NB4 (cell line): ENCODE data around the gene DPH3.

Source experiments
- DNase-seq: peaks from one replicate; pipeline ENCODE4 v3.0.0; 2010; ENCODE audit warnings: low read depth
- H3K4me3 ChIP-seq: one replicate; pipeline ENCODE4 v1.5.1; 2011; ENCODE audit warnings: mild to moderate bottlenecking, low read depth, low read length, moderate library complexity
- CTCF ChIP-seq: IDR thresholded peaks from one replicate; pipeline ENCODE4 v1.5.1; 2012; ENCODE audit warnings: low read depth, low read length
- MAX ChIP-seq: IDR thresholded peaks from 2 replicates; pipeline ENCODE4 v1.6.1; 2011; ENCODE audit warnings: low read depth, low read length
- MYC ChIP-seq: IDR thresholded peaks from 2 replicates; pipeline ENCODE4 v1.6.1; 2011; ENCODE audit warnings: low read depth, low read length
- POLR2A ChIP-seq: IDR thresholded peaks from 2 replicates; pipeline ENCODE4 v1.6.1; 2011; ENCODE audit warnings: mild to moderate bottlenecking; ENCODE audit not compliant: insufficient read length; ENCODE audit errors: extremely low read depth

DPH3 gene

GRCh38 chr3:16307832-16308531 lies 43.2 kb upstream of the DPH3 start:
- no peak for DNase-seq
- TF ChIP-seq MYC, result no peak
- TF ChIP-seq MAX, result no peak
- no peak for TF ChIP-seq POLR2A
- no peak for TF ChIP-seq CTCF
- H3K4me3 ChIP-seq, result no peak overlapping the region

GRCh38 chr3:16305111-16305541 lies 40.4 kb upstream of the DPH3 start:
- no peak for DNase-seq
- TF ChIP-seq MAX (no peak), POLR2A (no peak), CTCF (no peak), MYC (no peak)
- H3K4me3 ChIP-seq, result no peak overlapping the region

GRCh38 chr3:16304061-16305010 lies 39.6 kb upstream of the DPH3 start:
- H3K4me3 ChIP-seq, result no peak overlapping the region
- TF ChIP-seq MAX (no peak), MYC (no peak), POLR2A (no peak), CTCF (no peak)
- DNase-seq, result no peak

- TF ChIP-seq MAX (no peak), MYC (no peak), CTCF (no peak), POLR2A (no peak)
- no peak overlapping the region for H3K4me3 ChIP-seq
- no peak for DNase-seq
Observed at GRCh38 chr3:16303037-16303575, 38.4 kb upstream of the DPH3 start.

- DNase-seq, result no peak
- TF ChIP-seq POLR2A (no peak), CTCF (no peak), MYC (no peak), MAX (no peak)
- no peak overlapping the region for H3K4me3 ChIP-seq
Observed at GRCh38 chr3:16302082-16302631, 37.4 kb upstream of the DPH3 start.
